Kidney tubule cell (primary cell): ENCODE results near the gene ATP23.

Experiments used
- DNase-seq: peaks from one replicate; pipeline ENCODE4 v3.0.0-alpha.2; 2018; ENCODE audit warnings: low spot score

Gene ATP23

DNA sequence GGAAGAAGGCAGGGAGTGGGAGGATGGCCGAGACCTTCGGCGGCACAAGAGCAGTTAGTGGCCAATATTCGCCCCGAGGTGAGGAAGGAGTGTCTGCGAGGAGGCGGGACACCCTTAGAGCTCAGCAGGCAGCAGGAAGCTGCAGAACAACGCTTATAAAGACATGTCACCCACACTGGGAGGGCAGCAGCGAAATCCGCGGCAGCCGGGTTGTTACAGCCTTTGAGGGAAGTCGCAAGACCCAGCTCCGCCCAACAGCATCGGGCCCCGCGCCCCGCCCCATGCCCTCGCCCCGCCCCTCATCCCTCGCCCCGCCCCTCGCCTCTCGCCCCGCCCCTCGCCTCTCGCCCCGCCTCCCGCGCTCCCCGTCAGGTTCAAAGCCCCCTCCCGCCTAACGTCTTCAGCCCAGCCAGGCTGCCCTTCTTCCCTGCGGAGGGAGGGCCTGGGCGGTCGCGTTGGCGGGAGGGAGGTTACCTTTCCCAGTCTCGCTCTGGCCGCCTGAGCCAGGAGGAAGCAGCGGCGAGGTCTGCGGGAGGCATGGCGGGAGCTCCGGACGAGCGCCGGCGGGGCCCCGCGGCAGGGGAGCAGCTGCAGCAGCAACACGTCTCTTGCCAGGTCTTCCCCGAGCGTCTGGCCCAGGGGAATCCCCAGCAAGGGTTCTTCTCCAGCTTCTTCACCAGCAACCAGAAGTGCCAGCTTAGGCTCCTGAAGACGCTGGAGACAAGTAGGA is at the start of gene ATP23:
ATP23 (plus strand) TSS at position 403 of the 730 bp plus-strand sequence; CDS start at position 538, 135 bp downstream.
- peak; percentile 97 for DNase-seq

GRCh38 chr12:57892232-57892972 is 49.0 kb upstream of the ATP23 start:
- no peak for DNase-seq

- DNase-seq = peak; percentile 56
Observed at GRCh38 chr12:57893431-57894353, 47.7 kb upstream of the ATP23 start.

- no peak for DNase-seq
Observed at GRCh38 chr12:57894399-57895292, 46.7 kb upstream of the ATP23 start.

GRCh38 chr12:57895389-57896114 is 45.8 kb upstream of the ATP23 start:
- no peak for DNase-seq

DNA sequence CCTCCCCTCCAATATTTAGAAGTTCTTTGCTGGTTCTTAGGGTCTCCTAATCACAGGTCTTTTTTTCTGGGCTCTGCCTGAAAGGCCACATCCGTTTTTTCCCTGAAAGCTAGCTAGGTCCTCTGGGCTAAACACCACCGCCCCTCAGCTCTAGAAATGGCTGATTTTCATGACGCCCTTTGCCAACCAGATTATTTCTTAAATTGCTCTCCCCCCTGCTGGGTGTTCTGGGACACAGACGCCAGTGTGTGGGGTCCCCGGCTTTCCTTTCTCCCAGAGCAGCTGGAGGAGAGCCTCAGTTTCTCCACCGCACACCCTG is 45.3 kb upstream of the ATP23 start:
- DNase-seq = no peak

- DNase-seq = peak; percentile 53
Observed at GRCh38 chr12:57896434-57897201, 44.7 kb upstream of the ATP23 start.

- DNase-seq = no peak
Observed at GRCh38 chr12:57897286-57897974, 43.9 kb upstream of the ATP23 start.

GRCh38 chr12:57898308-57898970 is 42.9 kb upstream of the ATP23 start:
- peak; percentile 31 for DNase-seq

- peak; percentile 72 for DNase-seq
Observed at GRCh38 chr12:57899010-57899662, 42.2 kb upstream of the ATP23 start.

DNA sequence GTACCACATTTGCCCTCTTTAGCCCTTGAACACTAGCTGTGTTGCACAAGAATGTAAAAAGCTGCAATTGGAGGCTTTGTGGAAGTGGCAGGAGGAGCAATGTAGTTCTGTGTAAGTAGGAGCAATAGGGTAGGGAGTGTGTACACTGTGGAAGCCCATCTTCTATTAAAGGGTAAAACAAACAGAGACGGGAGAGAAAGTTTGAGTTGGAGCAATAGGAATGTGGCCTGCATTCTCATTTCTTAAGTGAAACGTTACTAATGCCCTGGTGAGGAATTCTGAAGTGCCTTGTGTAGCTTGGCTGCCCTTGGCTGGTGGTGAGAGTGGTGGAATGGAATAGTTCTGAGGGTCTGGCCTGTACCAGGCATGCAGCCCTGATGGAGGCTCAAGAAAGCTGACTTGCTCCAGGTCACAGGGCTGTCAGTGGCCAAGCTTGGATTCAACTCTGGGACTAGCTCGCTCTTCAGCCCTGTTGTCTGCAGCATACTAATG is 38.8 kb upstream of the ATP23 start:
- no peak for DNase-seq

DNA sequence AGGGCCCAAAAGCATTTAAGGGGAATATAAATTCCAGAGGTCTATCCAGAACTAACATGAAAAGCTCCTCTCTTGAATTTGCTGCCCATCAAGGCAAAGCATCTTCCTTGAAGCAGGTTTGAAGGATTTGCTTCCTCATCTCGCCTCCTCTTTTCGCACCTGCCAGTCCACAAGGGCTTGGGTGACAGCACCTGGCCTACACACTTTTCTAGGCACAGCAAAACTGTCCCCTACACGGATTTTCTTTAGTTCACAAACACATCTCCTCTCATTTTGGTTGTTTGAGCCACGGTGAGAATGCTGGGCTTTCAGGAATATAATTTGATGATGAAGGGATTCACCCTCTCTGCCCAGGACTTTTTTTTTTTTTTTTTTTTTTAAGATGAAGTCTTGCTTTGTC is 36.9 kb upstream of the ATP23 start:
- DNase-seq = no peak

DNA sequence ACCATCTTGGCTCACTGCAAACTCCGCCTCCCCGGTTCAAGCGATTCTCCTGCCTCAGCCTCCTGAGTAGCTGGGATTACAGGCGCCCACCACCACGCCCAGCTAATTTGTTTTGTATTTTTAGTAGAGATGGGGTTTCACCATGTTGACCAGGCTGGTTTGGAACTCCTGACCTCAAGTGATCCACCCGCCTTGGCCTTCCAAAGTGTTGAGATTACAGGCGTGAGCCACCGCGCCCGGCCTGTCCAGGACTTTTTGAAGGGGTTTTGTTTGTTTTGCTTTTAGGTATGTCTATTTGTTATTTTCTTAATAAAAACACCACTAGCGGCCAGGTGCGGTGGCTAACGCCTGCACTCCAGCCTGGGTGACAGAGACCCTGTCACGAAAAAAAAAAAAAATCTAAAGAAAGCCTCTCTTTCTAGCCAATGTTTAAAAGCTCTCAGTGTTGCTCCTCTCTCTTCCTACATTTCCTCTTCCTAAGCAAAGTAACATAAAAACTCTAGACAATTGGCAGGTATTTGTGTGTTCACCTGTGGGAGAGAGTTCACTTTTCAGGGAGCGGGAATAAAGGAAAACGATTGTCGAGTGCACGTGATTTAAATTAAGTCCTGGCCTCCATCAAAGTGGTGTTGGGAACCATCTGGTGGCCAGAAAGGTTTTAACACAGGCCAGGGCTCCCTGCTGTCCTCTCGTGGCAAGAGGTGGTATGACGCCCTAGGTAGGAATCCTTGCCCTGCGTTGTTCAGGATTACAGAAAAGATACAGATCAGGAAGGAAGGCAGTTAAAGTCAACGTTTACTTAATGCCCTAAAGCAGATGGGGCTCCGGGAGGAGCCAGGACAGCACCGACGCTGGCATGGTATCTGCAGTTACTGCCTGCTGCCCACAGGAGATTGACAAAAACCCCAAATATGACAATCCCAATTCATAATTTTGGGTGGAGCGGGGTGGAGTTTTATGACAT is 36.2 kb upstream of the ATP23 start:
- peak; percentile 89 for DNase-seq

GRCh38 chr12:57905812-57906475 is 35.4 kb upstream of the ATP23 start:
- no peak for DNase-seq

- DNase-seq = no peak
Observed at GRCh38 chr12:57906821-57907220, 34.5 kb upstream of the ATP23 start.

GRCh38 chr12:57907281-57907680 is 34.1 kb upstream of the ATP23 start:
- DNase-seq = no peak
